Cardiac septum (tissue), 1 donor: ENCODE results near the gene HDAC5. TPM values are rescaled to one million over a fixed set of nuclear protein-coding genes. Genes with fewer than 3 reads are reported as not detected.

ENCODE experiments used
- DNase-seq: peaks from one replicate; pipeline ENCODE4 v3.0.0-alpha.2; 2020; ENCODE audit warnings: low spot score
- intact Hi-C: fragments of 100-400 bp; cut with DNase I; formaldehyde crosslinking; loops from one replicate; pipeline ENCODE4 v1.14.0; 2022
- total RNA-seq: library from RNA; stranded (reverse); fragmentation: NEBNext Ultra II Directional; extraction: Animal tissue kit (Norgen Biotek cat#: 25700); gene quantifications from one replicate; pipeline ENCODE4 v1.2.1, GENCODE V29; 2021
- donor health status: DM: no; HTN: no; CAD: no.

The HDAC5 gene
- total RNA-seq, 1 donor from 2014 or later, result 75.5 TPM

DNA sequence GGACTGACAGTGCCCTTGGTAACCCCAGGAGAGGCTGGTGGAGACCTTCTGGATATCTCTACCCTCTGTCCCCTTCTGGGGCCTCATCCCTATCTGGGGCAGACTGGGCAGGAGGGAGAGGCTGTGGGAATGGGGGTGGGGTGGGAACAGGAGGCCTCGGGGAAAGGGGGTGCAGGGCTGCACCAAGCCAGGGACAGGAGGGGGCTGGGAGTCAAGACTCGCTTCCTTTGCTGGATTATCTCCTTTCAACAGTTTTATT, 28.1 kb downstream of the HDAC5 start:
- no peak for DNase-seq
- intact Hi-C loops, result no loop called here

DNA sequence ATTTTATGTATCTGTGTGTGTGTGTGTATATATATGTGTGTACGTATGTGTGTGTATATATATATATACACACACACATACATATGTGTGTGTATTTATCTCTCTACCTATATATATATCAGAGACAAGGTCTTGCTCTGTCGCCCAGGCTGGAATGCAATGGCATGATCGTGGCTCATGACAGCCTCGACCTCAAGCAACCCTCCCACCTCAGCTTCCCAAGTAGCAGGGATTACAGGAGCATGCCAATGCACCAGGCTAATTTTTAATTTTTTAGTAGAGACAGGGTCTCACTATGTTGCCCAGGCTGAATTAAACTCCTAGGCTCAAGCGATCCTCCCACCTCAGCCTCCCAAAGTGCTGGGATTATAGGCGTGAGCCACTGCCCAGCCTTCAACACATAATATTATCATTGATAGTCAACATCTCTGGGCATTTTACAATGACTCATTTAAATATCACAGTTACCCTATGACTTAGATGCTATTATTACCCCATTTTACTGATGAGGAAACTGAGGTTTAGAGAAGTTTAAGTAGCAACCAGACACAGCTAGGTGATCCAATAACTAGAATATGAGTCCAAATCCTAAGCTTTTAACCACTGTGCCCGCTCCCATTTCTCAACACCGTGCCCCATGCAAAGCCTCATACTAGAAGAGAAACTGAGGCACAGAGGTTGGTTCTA, 28.6 kb downstream of the HDAC5 start:
- intact Hi-C loops, result no loop called here
- no peak for DNase-seq

- intact Hi-C loops, result no loop called here
- DNase-seq, result no peak
Measured at GRCh38 chr17:44093231-44093900, 30.1 kb downstream of the HDAC5 start.

DNA sequence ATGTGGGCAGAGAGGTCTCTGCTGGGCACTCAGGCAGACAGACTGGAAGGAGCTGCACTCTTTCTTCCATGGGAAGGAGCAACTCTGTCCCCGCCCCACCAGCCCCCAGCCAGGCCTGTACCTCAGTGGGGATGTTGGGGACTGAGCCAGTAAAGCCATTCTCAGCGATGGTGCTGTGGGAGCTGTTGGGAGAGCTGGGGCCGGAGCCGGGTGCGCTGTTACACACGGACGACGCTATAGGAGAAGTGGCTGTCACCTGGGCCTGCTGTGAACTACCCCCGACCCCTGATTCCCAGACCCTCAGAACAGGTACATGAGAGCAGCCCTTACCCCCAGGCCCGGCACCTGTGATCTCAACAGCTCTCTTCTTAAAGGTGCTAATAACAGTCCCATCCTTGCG, 31.4 kb downstream of the HDAC5 start:
- intact Hi-C loops, result no loop called here

GRCh38 chr17:44091200-44091997, 32.0 kb downstream of the HDAC5 start:
- intact Hi-C loops, result no loop called here
- no peak for DNase-seq

More for the DNA sequence above, 31.4 kb downstream of the HDAC5 start:
- DNase-seq, result no peak

DNA sequence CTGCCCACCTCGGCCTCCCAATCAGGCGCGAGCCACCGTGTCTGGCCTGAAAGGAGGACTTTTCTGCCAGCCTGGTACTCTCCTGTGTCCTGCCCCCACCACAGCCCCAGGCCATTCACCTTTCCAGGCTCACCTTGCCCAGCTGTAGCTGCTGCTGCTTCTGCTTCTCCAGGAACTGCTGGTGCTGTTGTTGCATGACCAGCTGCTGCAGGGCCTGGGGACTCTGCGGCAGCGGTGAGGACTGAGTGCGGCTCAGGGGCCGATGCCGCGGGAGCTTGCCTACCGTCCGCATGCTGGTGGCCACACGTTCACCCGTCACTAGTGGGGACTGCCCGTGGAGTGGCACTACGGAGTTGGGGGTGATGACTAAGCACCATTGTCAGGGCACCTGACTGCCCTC, 35.2 kb downstream of the HDAC5 start:
- no peak for DNase-seq
- intact Hi-C loops, result no loop called here

DNA sequence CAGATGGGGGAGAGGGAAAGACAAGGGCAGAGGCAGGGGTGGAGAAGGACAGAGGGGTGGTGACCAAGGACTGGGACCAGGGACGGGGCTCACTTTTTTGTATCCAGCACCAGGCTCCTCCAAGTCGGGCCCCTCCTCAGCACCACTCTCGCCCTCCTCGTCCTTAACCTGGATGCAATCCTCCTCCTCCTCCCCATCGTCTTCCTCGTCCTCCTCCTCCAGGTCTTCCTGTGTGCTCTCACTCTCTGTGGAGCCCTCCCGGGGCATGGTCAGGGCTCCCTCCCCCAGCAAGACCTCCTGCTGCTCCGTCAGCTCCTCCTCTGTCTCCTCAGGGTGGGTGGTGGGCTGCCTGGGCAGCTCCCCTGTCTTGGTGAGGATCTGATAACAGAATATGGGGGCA, 36.1 kb downstream of the HDAC5 start:
- DNase-seq, result no peak
- intact Hi-C loops, result no loop called here

GRCh38 chr17:44086364-44087311, 36.8 kb downstream of the HDAC5 start:
- no peak for DNase-seq
- intact Hi-C loops, result no loop called here

GRCh38 chr17:44085908-44086307, 37.5 kb downstream of the HDAC5 start:
- intact Hi-C loops, result no loop called here
- DNase-seq, result no peak

DNA sequence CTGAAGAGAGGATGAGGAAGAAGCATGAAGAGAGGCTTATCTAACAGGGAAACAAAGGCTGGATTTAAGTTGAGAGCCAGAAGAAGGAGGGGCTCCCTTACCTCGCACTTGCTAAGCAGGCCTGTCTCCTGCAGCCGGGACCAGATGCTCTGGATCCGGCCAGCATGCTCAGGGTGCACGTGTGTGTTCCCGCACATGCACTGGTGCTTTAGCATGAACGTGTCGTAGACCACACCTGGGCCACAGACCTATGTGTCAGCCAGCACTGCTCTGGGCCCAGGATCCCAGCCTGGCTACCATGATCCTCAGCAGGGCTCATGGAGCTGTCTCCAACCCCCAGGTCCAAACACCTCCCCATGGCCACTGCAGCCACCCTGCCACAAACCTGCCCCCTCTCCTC, 38.5 kb downstream of the HDAC5 start:
- intact Hi-C loops, result no loop called here
- DNase-seq, result no peak

- intact Hi-C loops, result no loop called here
- DNase-seq, result no peak
Measured at GRCh38 chr17:44084131-44084538, 39.3 kb downstream of the HDAC5 start.

- no peak for DNase-seq
- intact Hi-C loops, result no loop called here
Measured at GRCh38 chr17:44083250-44083849, 40.1 kb downstream of the HDAC5 start.

DNA sequence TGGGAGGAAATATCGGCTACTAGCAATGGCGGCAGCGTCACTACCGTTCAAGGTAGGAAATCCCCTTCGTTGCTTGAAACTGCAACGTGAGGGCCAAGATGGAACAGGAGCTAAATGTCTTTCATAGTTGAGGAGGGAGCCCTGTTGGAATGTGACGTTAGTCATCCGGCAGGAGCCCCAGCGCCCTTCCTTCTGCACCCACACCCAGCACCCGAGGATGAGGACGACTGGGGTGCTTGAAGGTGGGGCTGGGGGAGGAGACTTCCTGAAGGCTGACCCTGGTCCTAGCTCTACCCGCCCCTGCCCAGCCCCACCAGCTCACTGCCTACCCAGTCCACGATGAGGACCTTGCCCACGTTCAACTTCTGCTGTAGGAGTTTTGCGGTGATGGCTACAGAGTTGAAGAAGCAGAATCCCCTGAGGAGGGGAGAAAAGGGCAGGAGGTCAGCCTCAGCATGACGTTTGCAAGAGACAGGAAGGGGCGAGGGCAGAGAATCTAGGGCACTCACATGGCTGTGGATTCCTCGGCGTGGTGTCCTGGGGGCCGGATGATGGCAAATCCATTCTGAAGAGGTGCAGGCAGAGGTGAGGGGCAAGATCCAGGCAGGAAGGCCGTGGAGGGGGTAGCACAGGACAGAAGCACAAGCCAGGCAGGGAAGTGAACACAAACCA, 41.0 kb downstream of the HDAC5 start:
- intact Hi-C loops, result no loop called here
- DNase-seq, result no peak

DNA sequence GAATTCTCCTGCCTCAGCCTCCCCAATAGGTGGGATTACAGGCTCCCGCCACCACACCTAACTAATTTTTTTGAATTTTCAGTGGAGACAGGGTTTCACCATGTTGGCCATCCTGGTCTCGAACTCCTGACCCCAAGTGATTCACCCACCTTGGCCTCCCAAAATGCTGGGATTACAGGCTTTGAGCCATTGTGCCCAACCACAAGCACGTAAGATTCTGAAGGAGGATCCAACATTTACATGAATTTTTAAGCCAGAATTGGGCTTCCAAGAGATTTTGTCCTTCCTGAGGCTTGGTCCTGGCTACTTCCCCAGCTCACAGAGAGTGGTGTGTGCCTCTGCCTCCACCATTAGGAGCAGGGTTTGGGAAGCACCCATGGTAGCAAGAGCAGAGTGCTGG, 41.8 kb downstream of the HDAC5 start:
- DNase-seq, result no peak
- intact Hi-C loops, result no loop called here

GRCh38 chr17:44079877-44080821, 43.3 kb downstream of the HDAC5 start:
- no peak for DNase-seq
- intact Hi-C loops, result no loop called here

DNA sequence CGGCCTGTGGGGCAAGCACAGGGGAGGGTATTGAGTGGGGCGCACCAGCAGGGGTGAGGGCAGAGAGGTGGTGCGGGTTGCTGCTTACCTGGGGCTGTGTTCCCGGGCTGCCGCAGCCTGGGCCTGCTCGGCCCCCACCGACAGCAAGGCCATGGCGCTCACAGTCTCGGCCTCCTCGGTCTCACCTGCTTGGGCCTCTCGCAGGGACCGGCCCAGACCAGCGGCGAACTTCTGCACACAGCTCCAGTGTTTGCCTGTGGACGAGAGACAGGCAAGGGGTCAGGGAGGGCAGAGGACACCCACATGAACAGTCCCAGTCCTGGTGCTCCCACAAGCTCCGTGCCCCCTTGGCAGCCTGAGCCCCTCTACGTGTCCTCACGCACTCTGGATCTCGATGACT, 45.0 kb downstream of the HDAC5 start:
- intact Hi-C loops, result no loop called here
- no peak for DNase-seq

- intact Hi-C loops, result no loop called here
- no peak for DNase-seq
Measured at GRCh38 chr17:44077595-44077909, 45.9 kb downstream of the HDAC5 start.
